CD4-positive, alpha-beta T cell treated with Interleukin-4 for 4 hours (primary cell): ENCODE data around the gene ANKS1B.
A peak's percentile ranks its signal among the peaks of the same experiment; 100 is the strongest.
"Not testable (repeated sequence)": the region's sequence is repeated elsewhere in the genome, so short reads cannot be mapped to it uniquely, and the experiment has no call there.

Source experiments
- DNase-seq: peaks from one replicate; pipeline ENCODE4 v3.0.0-alpha.2; 2020

The ANKS1B gene

GRCh38 chr12:99686142-99686541 is 298.6 kb downstream of the ANKS1B start:
- DNase-seq = no peak

GRCh38 chr12:99680276-99680675 is 304.5 kb downstream of the ANKS1B start:
- no peak for DNase-seq

GRCh38 chr12:99670635-99671034 is 314.1 kb downstream of the ANKS1B start:
- no peak for DNase-seq

- DNase-seq = no peak
Observed at GRCh38 chr12:99658671-99659349, 325.9 kb downstream of the ANKS1B start.

GRCh38 chr12:99649551-99649950 is 335.2 kb downstream of the ANKS1B start:
- no peak for DNase-seq

GRCh38 chr12:99648183-99648582 is 336.6 kb downstream of the ANKS1B start:
- DNase-seq = no peak

- no peak for DNase-seq
Observed at GRCh38 chr12:99647453-99647852, 337.3 kb downstream of the ANKS1B start, which contains the start of gene GARIN6. Gene GARIN6 (plus strand): TSS chr12:99647753. CDS start chr12:99648175, 422 bp downstream.

GRCh38 chr12:99644629-99645028 is 340.1 kb downstream of the ANKS1B start:
- no peak for DNase-seq

- DNase-seq = no peak
Observed at GRCh38 chr12:99627459-99627858, 357.3 kb downstream of the ANKS1B start.

- not testable (repeated sequence) for DNase-seq
Observed at GRCh38 chr12:99624591-99624990, 360.1 kb downstream of the ANKS1B start.

- no peak for DNase-seq
Observed at GRCh38 chr12:99620159-99620479, 364.6 kb downstream of the ANKS1B start.

GRCh38 chr12:99619389-99620158 is 365.2 kb downstream of the ANKS1B start:
- peak; percentile 2 for DNase-seq

GRCh38 chr12:99618657-99619056 is 366.1 kb downstream of the ANKS1B start:
- DNase-seq = no peak

GRCh38 chr12:99611599-99611998 is 373.1 kb downstream of the ANKS1B start:
- DNase-seq = no peak

GRCh38 chr12:99611117-99611516 is 373.6 kb downstream of the ANKS1B start:
- DNase-seq = no peak

- DNase-seq = no peak
Observed at GRCh38 chr12:99609455-99610181, 375.1 kb downstream of the ANKS1B start.

GRCh38 chr12:99600388-99600787 is 384.3 kb downstream of the ANKS1B start:
- DNase-seq = no peak

GRCh38 chr12:99598785-99599184 is 386.0 kb downstream of the ANKS1B start:
- DNase-seq = no peak

- DNase-seq = no peak
Observed at GRCh38 chr12:99596762-99597161, 388.0 kb downstream of the ANKS1B start.

GRCh38 chr12:99577125-99577524 is 407.6 kb downstream of the ANKS1B start:
- DNase-seq = not testable (repeated sequence)

GRCh38 chr12:99573980-99574379 is 410.8 kb downstream of the ANKS1B start:
- DNase-seq = no peak

- DNase-seq = no peak
Observed at GRCh38 chr12:99567072-99567471, 417.7 kb downstream of the ANKS1B start.

- no peak for DNase-seq
Observed at GRCh38 chr12:99558109-99558508, 426.6 kb downstream of the ANKS1B start.

- no peak for DNase-seq
Observed at GRCh38 chr12:99553461-99553860, 431.3 kb downstream of the ANKS1B start.
